ENCODE results near the gene EPN1. TPM values are rescaled to one million over a fixed set of nuclear protein-coding genes. Genes with fewer than 3 reads are reported as not detected.
A peak's percentile ranks its signal among the peaks of the same experiment; 100 is the strongest.

Gene EPN1
- polyA plus RNA-seq, 1 experiment = 60.8 TPM

DNA sequence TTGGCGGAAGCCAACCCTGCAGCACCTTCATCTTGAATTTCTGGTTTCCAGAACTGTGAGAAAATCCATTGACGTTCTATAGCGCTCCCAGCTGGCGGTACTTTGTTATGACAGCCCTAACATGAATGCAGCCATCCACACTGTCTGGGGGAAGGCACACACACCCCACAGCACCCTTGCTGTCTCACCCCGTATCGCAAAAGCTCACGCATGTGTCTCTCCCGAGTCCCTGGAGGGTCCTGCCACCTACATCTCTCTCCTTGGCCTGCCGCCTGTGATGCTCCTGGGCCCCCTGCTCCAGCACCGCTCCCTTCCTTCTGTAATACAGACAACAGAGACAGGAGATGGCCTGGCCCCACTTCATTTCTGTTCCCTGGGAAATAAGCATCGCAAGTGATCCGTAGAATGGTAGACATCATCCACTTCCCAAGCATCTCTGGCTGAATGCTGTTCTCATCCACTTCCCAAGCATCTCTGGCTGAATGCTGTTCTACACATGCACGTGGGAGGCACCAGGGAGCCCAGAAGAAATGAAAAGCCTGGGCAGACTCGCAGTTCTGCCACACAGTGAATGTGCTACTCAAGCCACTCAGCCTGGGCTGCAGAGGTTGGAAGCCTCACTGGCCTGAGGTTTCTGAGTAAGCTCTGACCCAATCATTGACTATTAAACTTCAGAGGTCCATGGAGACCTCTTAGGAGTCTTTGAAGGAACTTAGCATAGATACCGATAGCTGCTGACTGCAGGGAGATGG, 29.6 kb downstream of the EPN1 start:
- CTCF ChIA-PET = interaction anchor here (0.7 kb wide), 1 partner anchor 21 kb away, joined by 3 read pairs; no protein-coding TSS in a partner anchor
- TF ChIP-seq, protein P1, sequence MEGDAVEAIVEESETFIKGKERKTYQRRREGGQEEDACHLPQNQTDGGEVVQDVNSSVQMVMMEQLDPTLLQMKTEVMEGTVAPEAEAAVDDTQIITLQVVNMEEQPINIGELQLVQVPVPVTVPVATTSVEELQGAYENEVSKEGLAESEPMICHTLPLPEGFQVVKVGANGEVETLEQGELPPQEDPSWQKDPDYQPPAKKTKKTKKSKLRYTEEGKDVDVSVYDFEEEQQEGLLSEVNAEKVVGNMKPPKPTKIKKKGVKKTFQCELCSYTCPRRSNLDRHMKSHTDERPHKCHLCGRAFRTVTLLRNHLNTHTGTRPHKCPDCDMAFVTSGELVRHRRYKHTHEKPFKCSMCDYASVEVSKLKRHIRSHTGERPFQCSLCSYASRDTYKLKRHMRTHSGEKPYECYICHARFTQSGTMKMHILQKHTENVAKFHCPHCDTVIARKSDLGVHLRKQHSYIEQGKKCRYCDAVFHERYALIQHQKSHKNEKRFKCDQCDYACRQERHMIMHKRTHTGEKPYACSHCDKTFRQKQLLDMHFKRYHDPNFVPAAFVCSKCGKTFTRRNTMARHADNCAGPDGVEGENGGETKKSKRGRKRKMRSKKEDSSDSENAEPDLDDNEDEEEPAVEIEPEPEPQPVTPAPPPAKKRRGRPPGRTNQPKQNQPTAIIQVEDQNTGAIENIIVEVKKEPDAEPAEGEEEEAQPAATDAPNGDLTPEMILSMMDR (IDR thresholded peaks at IDR 0.05; ENCODE audit: insufficient read depth, low read depth, low read length) = 0 out of 2 replicates have a peak, but pooled peaks have one; percentile 2
- POLR2A ChIA-PET = no interaction called here
- no peak for DNase-seq (ENCODE audit: low read depth)
- H3K27me3 ChIP-seq (ENCODE audit: control insufficient read depth, insufficient read depth, low read length) = no peaks in the 10 kb centered on the region
- peaks cover 6% of the 10 kb centered on the region for H3K36me3 ChIP-seq (ENCODE audit: control insufficient read depth, insufficient read depth, low read length)
- no peak overlapping the region for H3K4me3 ChIP-seq (ENCODE audit: low read depth, low read length)

DNA sequence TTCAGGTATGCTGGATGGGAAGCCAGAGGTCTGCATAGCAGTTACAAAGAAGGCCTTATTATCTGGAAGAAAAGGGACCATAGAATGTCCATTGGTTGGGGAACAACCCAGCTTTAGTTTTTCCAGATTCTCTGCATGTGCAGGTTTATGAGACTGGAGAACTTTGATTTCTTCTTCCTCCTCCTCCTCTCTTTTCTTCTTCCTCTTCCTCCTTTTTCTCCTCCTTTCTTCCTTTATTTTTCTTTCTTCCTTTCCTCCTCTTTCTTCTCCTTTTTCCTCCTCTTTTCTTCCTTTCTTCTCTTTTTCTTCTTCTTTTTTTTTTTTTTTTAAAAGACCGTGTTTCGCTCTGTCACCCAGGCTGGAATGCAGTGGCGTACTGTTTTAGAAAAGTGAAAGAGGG, 30.9 kb downstream of the EPN1 start:
- no peak overlapping the region for H3K4me3 ChIP-seq (ENCODE audit: low read depth, low read length)
- CTCF ChIA-PET = interaction anchor here (0.5 kb wide), 1 partner anchor 590 kb away, joined by 4 read pairs; no protein-coding TSS in a partner anchor
- H3K27me3 ChIP-seq (ENCODE audit: control insufficient read depth, insufficient read depth, low read length) = no peaks in the 10 kb centered on the region
- POLR2A ChIA-PET = no interaction called here
- no peak for DNase-seq (ENCODE audit: low read depth)
- peaks cover 5% of the 10 kb centered on the region for H3K36me3 ChIP-seq (ENCODE audit: control insufficient read depth, insufficient read depth, low read length)
- TF ChIP-seq, protein P1 (IDR thresholded peaks at IDR 0.05; ENCODE audit: insufficient read depth, low read depth, low read length) = no peak

DNA sequence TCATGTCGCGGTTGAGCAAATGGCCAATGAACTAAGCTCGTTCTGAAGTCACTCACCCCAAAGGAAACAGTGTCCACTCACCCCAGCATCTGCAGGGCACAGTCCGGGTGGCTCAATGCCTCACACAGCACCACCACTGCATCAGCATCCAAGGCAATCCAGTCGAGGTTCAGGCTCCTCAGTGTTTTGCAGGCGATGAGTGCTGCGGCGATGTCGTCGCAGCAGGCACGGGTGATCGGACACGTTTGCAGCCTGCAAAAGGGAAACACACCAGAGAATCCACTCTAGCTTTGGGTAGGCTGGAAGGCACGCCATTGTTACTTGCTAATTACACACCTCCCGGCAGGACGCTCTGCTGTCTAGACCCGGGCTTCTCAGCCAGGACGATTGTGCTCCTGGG, 36.7 kb downstream of the EPN1 start:
- Histone ChIP-seq H3K4me3 (ENCODE audit: low read depth, low read length) (no peak overlapping the region), H3K27me3 (ENCODE audit: control insufficient read depth, insufficient read depth, low read length) (no peaks in the 10 kb centered on the region), H3K36me3 (ENCODE audit: control insufficient read depth, insufficient read depth, low read length) (no peaks in the 10 kb centered on the region)
- ChIA-PET CTCF (no interaction called here), POLR2A (no interaction called here)
- no peak for DNase-seq (ENCODE audit: low read depth)
- TF ChIP-seq, protein P1 (IDR thresholded peaks at IDR 0.05; ENCODE audit: insufficient read depth, low read depth, low read length) = no peak

DNA sequence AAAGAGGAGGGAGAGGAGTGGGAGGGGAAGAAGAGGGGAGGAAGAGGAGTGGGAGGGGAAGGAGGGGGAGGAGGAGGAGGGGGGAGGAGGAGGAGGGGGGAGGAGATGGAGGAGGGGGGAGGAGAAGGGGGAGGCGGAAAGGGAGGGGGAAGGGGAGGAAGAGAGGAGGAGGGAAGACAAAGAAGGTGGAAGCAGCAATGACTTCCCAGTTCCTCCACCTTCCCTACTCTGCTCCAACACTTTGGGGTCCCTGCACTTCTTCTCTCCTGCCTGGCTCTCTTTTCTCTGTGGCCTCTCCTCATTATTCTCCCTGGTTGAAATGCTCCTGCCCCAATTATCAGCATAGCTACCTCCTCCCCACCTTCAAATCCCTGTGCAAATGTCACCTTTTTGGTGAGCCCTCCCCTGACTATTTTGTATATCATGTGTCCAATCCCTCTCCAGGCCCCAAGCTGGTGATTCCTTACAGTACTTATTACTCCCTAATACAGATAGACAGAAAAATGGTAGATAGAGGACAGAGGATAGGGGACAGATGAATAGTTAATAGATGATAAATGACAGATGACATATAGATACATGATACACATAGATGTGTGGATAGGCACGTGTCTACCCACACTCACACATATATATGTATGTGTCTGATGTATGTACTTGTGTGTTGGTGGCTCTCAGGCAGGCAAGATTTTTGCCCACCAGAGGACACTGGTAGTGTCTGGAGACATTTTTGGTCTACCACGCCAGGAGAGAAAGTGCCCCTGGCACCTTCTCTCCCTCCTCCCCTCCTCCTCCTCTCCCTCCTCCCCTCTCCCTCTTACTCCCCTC, 38.0 kb downstream of the EPN1 start:
- TF ChIP-seq, protein P1 (IDR thresholded peaks at IDR 0.05; ENCODE audit: insufficient read depth, low read depth, low read length) = no peak
- CTCF ChIA-PET = interaction anchor here (0.9 kb wide), 1 partner anchor 9 kb away, joined by 3 read pairs; no protein-coding TSS in a partner anchor
- Histone ChIP-seq H3K36me3 (ENCODE audit: control insufficient read depth, insufficient read depth, low read length) (no peaks in the 10 kb centered on the region), H3K4me3 (ENCODE audit: low read depth, low read length) (no peak overlapping the region), H3K27me3 (ENCODE audit: control insufficient read depth, insufficient read depth, low read length) (no peaks in the 10 kb centered on the region)
- no peak for DNase-seq (ENCODE audit: low read depth)
- POLR2A ChIA-PET = no interaction called here

DNA sequence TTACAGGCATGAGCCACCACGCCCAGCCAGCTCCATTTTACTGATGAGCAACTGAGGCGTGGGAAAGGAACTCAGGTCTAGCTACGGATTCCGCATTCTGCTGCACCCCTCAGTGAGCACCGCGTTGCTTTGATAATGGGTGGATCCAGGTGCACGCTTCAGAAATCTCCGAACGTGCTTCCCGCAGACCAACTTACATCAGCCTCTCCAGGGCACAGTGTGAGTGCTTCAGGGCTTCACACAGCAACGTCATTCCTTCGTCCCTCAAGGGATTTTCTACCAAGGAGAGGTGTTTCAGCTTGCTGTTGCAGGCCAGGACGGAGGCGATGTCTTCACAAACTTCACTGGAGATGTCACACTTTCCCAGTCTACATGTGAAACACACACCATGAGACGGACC, 41.5 kb downstream of the EPN1 start:
- no peaks in the 10 kb centered on the region for H3K36me3 ChIP-seq (ENCODE audit: control insufficient read depth, insufficient read depth, low read length)
- no peaks in the 10 kb centered on the region for H3K27me3 ChIP-seq (ENCODE audit: control insufficient read depth, insufficient read depth, low read length)
- DNase-seq (ENCODE audit: low read depth) = no peak
- H3K4me3 ChIP-seq (ENCODE audit: low read depth, low read length) = no peak overlapping the region
- ChIA-PET CTCF (interaction anchor here (0.6 kb wide), 1 partner anchor 9 kb away, joined by 3 read pairs; no protein-coding TSS in a partner anchor), POLR2A (no interaction called here)
- TF ChIP-seq, protein P1 (IDR thresholded peaks at IDR 0.05; ENCODE audit: insufficient read depth, low read depth, low read length) = no peak
